Fibroblast of skin of scalp (primary cell): ENCODE data around the gene LCP2.

Experiments
- DNase-seq: peaks from one replicate; pipeline ENCODE4 v3.0.0-alpha.2; 2013

The LCP2 gene

GRCh38 chr5:170216257-170216864 lies 81.2 kb downstream of the LCP2 start:
- DNase-seq: peak; percentile 64

GRCh38 chr5:170211575-170212334 lies 85.8 kb downstream of the LCP2 start:
- no peak for DNase-seq

- no peak for DNase-seq
Observed at GRCh38 chr5:170206958-170207357, 90.6 kb downstream of the LCP2 start.

- no peak for DNase-seq
Observed at GRCh38 chr5:170206216-170206615, 91.4 kb downstream of the LCP2 start.

- peak; percentile 17 for DNase-seq
Observed at GRCh38 chr5:170204202-170204601, 93.4 kb downstream of the LCP2 start.

- no peak for DNase-seq
Observed at GRCh38 chr5:170202117-170202516, 95.5 kb downstream of the LCP2 start.

- DNase-seq: no peak
Observed at GRCh38 chr5:170201311-170201710, 96.3 kb downstream of the LCP2 start.

GRCh38 chr5:170200876-170201275 lies 96.7 kb downstream of the LCP2 start:
- DNase-seq: no peak
